Activated B cell treated with CpG ODN at 0.5 μM for 24 hours (primary cell): Measurements from ENCODE around the gene FUT8. TPM values are rescaled to one million over a fixed set of nuclear protein-coding genes. Genes with fewer than 3 reads are reported as not detected.

Experiments used
- ATAC-seq: fragments of 200-7000 bp; cut with Tn5 transposase; one replicate; pipeline ENCODE4 v1.10.0; 2021; ENCODE audit warnings: low read depth, mild to moderate bottlenecking, moderate library complexity
- CTCF ChIA-PET: fragments of 350-600 bp; sonication (Branson Sonifier 250); formaldehyde crosslinking; loops from one replicate; lab custom pipeline; 2021; ENCODE audit warnings: antibody characterized with exemption; lab: Charles Lee
- POLR2A ChIA-PET: fragments of 350-600 bp; sonication (Branson Sonifier 250); formaldehyde crosslinking; loops from one replicate; lab custom pipeline; 2021; ENCODE audit warnings: antibody characterized with exemption; lab: Charles Lee
- DNase-seq: peaks from one replicate; pipeline ENCODE4 v3.0.0; 2022
- H3K27ac Mint-ChIP-seq: one replicate; pipeline ENCODE4 v1.8.0; 2020; ENCODE audit warnings: mixed read lengths
- H3K27me3 Mint-ChIP-seq: one replicate; pipeline ENCODE4 v1.8.0; 2021; ENCODE audit warnings: mixed read lengths
- H3K36me3 Mint-ChIP-seq: one replicate; pipeline ENCODE4 v1.8.0; 2021; ENCODE audit warnings: low read depth, mixed read lengths
- H3K4me1 Mint-ChIP-seq: one replicate; pipeline ENCODE4 v1.8.0; 2021; ENCODE audit warnings: mixed read lengths
- H3K4me3 Mint-ChIP-seq: one replicate; pipeline ENCODE4 v1.8.0; 2020; ENCODE audit warnings: mild to moderate bottlenecking, mixed read lengths
- H3K9me3 Mint-ChIP-seq: one replicate; pipeline ENCODE4 v1.8.0; 2020; ENCODE audit warnings: mixed read lengths
- intact Hi-C: fragments of 100-400 bp; cut with micrococcal nuclease; formaldehyde crosslinking; loops from one replicate; pipeline ENCODE4 v1.15.1; 2024
- total RNA-seq: library from RNA; stranded (reverse); gene quantifications from 2 replicates; pipeline ENCODE4 v1.2.3, GENCODE V29; 2022
- TF ChIP-seq, protein P1 (sequence below): fragments of 200-600 bp; IDR thresholded peaks from one replicate; pipeline ENCODE4 v1.8.0; 2022; ENCODE audit warnings: antibody characterized with exemption, mild to moderate bottlenecking

The FUT8 gene
- total RNA-seq, 1 donor from 2014 or later = 123 TPM

DNA sequence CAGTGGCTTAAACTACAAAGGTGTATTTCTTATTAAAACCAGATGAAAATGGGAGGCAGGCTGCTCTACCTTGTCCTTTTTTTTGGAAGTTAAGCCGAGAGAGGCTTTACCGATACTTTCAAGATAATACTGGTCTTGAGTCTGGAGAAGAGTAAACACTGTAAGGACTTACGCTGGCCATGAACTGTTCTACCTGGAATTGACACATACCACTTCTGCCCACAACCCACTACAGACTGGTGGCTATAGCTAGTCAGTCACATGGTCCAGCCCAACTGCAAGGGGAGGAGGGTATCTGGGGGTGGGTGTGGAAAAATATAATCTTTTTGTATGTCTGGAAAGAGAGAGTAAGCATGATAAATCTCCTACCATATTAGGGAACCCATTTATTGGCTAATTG is 4.4 kb upstream of the FUT8 start:
- Mint-ChIP-seq H3K27ac (no peak overlapping the region), H3K36me3 (peaks cover 10% of the 10 kb centered on the region), H3K9me3 (no peaks in the 10 kb centered on the region), H3K27me3 (no peaks in the 10 kb centered on the region), H3K4me1 (peaks cover 17% of the 10 kb centered on the region), H3K4me3 (no peak overlapping the region)
- DNase-seq = no peak
- POLR2A ChIA-PET = interaction anchor here (0.6 kb wide), 1 partner anchor 196 kb away, joined by 4 read pairs; no protein-coding TSS in a partner anchor
- CTCF ChIA-PET = interaction anchor here (1.4 to 2.0 kb wide), 3 partner anchors 121 to 551 kb away, joined by 3 to 8 read pairs (median 3); no protein-coding TSS in a partner anchor
- ATAC-seq = no peak
- intact Hi-C loops = no loop called here
- TF ChIP-seq, protein P1, sequence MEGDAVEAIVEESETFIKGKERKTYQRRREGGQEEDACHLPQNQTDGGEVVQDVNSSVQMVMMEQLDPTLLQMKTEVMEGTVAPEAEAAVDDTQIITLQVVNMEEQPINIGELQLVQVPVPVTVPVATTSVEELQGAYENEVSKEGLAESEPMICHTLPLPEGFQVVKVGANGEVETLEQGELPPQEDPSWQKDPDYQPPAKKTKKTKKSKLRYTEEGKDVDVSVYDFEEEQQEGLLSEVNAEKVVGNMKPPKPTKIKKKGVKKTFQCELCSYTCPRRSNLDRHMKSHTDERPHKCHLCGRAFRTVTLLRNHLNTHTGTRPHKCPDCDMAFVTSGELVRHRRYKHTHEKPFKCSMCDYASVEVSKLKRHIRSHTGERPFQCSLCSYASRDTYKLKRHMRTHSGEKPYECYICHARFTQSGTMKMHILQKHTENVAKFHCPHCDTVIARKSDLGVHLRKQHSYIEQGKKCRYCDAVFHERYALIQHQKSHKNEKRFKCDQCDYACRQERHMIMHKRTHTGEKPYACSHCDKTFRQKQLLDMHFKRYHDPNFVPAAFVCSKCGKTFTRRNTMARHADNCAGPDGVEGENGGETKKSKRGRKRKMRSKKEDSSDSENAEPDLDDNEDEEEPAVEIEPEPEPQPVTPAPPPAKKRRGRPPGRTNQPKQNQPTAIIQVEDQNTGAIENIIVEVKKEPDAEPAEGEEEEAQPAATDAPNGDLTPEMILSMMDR = no peak

DNA sequence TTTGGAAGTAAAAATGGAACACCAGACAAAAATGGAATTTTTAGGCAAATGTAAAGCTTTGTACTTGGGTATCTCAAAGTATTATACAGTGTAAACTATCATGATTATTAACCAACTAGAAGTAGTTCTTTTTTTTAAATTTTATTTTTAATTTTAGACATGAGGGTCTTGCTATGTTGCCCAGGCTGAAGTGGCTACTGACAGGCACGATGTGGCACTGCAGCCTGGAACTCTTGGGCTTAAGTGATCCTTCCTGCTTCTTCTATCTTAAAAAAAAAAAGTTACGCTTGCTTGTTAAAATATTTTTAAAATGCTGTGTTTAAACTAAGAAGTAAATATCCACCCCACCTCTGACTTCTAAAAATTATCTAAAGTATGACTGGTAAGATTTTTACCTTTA is 1.9 kb upstream of the FUT8 start:
- Mint-ChIP-seq H3K36me3 (peaks cover 14% of the 10 kb centered on the region), H3K27ac (peak overlapping the region; percentile 99), H3K27me3 (no peaks in the 10 kb centered on the region), H3K9me3 (no peaks in the 10 kb centered on the region), H3K4me1 (peaks cover 37% of the 10 kb centered on the region), H3K4me3 (peak overlapping the region; percentile 99)
- ATAC-seq = no peak
- DNase-seq = no peak
- ChIA-PET POLR2A (interaction anchor here (0.9 to 6.7 kb wide), 20 partner anchors 14 to 424 kb away, joined by 3 to 183 read pairs (median 10); partner anchors contain the start of genes FNTB and MAX), CTCF (interaction anchor here (1.2 to 6.3 kb wide), 9 partner anchors 51 to 415 kb away, joined by 3 to 214 read pairs (median 22); no protein-coding TSS in a partner anchor)
- intact Hi-C loops = loop anchor here (1.0 to 5.0 kb wide), 5 partner anchors 14 to 1832 kb away; partner anchors contain the start of genes PALS1 and WDR89
- TF ChIP-seq, protein P1 = no peak

DNA sequence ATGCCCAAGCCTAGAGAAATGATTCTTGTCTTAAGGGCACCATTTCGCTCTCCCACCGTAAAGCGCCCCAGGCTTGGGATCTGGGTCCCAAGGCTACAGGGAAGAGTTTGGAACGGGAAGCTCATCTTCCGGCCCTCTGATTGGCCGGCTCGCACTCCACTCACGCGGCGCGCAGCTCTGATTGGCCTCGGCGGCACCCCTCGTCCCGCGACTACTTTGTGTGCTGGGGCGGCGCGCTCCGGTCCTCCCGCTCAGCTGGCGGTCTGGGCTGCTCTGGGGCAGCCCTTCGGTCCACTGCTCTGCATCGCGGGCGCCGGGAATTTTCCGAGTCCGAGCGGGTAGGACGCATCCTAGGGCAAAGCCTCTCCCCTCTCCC is 886 bp upstream of the FUT8 start:
- Mint-ChIP-seq H3K9me3 (no peaks in the 10 kb centered on the region), H3K4me1 (peaks cover 41% of the 10 kb centered on the region)

DNA sequence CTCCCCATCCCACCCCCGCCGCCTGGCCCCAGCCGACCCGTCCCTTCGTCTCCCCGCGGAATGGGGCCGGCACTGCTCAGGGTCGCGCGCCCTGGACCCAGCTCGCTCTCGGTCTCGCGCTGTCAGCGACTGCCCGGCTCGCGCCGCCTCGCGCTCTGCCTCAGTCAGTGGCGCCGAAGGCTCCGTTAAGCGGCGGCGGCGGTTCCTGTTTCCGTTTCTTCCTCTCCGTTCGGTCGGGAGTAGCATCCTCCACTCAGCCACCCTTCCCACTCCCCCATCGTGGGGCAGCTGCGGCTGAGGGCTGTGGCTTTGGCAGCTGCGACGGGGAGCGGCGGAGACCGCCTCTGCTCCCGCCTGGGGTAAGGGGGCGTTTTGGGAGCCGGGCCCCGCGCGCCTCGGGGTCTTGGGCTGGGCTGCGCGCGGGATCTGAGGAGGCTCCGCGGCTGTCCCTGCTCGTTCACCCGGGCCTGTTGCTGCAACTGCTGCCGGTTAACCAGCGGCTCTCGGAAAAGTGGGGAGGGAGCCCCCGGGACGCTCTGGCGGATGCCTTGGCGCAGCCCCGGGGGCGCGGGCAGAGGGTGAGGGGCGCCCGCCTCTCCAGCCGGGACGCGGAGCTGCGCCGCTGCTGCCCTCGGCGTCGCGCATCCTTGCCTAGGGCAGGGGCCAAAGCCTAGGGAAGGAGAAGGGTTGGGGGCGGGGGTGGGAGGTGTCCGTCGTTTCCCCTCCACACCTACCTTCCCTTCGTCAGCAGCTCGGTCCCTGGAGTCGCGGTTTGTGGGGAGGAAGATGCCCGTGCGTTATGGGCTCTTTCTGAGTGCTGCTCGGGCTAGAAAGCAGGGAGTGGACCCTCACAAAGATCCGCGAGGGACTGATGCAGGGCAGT is 567 bp downstream of the FUT8 start:
- CTCF ChIA-PET = interaction anchor here (0.6 to 6.3 kb wide), 25 partner anchors 53 to 662 kb away, joined by 3 to 214 read pairs (median 4); no protein-coding TSS in a partner anchor
- DNase-seq (no peak), ATAC-seq (peak; percentile 43)
- Mint-ChIP-seq H3K27me3 (no peaks in the 10 kb centered on the region), H3K4me3 (peak overlapping the region; percentile 99), H3K4me1 (peaks cover 43% of the 10 kb centered on the region), H3K27ac (peak overlapping the region; percentile 99), H3K9me3 (no peaks in the 10 kb centered on the region), H3K36me3 (peaks cover 16% of the 10 kb centered on the region)
- POLR2A ChIA-PET = interaction anchor here (0.7 to 6.7 kb wide), 27 partner anchors 17 to 1947 kb away, joined by 3 to 183 read pairs (median 15); partner anchors contain the start of genes ATP6V1D, EIF2S1, FNTB and MAX
- intact Hi-C loops = loop anchor here (1.0 to 5.0 kb wide), 13 partner anchors 60 to 1829 kb away; partner anchors contain the start of genes FNTB, PALS1 and WDR89
- TF ChIP-seq, protein P1 = no peak

More for the DNA sequence above, 886 bp upstream of the FUT8 start:
- H3K4me3 Mint-ChIP-seq = peak overlapping the region; percentile 99
- ATAC-seq (peak; percentile 55), DNase-seq (peak; percentile 74)
- CTCF ChIA-PET = interaction anchor here (0.7 to 6.3 kb wide), 26 partner anchors 11 to 550 kb away, joined by 3 to 214 read pairs (median 4); partner anchors contain the start of gene FNTB
- peaks cover 14% of the 10 kb centered on the region for H3K36me3 Mint-ChIP-seq
- H3K27ac Mint-ChIP-seq = peak overlapping the region; percentile 99
- intact Hi-C loops = loop anchor here (1.0 to 5.0 kb wide), 15 partner anchors 15 to 1831 kb away; partner anchors contain the start of genes FNTB, PALS1 and WDR89
- TF ChIP-seq, protein P1 = no peak
- POLR2A ChIA-PET = interaction anchor here (0.5 to 6.7 kb wide), 50 partner anchors 10 to 425 kb away, joined by 3 to 183 read pairs (median 4); partner anchors contain the start of genes FNTB and MAX
- no peaks in the 10 kb centered on the region for H3K27me3 Mint-ChIP-seq
